Thoracic aorta (tissue), 2 donors: ENCODE data around the gene MCRIP1. TPM values are rescaled to one million over a fixed set of nuclear protein-coding genes. Genes with fewer than 3 reads are reported as not detected.

Source experiments
- ATAC-seq: fragments of 150-250 bp; one replicate; pipeline ENCODE4 v1.8.0; 2017; ENCODE audit warnings: low read depth; ENCODE audit not compliant: insufficient number of reproducible peaks, low FRiP score
- DNase-seq: peaks from one replicate; pipeline ENCODE4 v3.0.0-alpha.2; 2020; ENCODE audit warnings: low spot score
- H3K27ac ChIP-seq, 2 donors: fragments of 200-600 bp; sonication (generic); 1 replicate in 1 of 2; 2 replicates in 1 of 2; pipeline ENCODE4 v1.5.1; 2016; ENCODE audit warnings: mild to moderate bottlenecking in 2 of 2, moderate library complexity in 2 of 2
- H3K27me3 ChIP-seq: fragments of 200-600 bp; sonication (generic); replicated peaks from 2 replicates; pipeline ENCODE4 v1.6.0; 2016; ENCODE audit warnings: mild to moderate bottlenecking; ENCODE audit not compliant: insufficient read depth
- H3K36me3 ChIP-seq: fragments of 200-600 bp; sonication (generic); one replicate; pipeline ENCODE4 v1.5.1; 2016
- H3K4me1 ChIP-seq, 2 donors: fragments of 200-600 bp; sonication (generic); 1 replicate in 1 of 2; 2 replicates in 1 of 2; pipeline versions ENCODE4 v1.5.1 to v1.6.0; 2016; ENCODE audit warnings: low read depth in 2 of 2, mild to moderate bottlenecking in 1 of 2; ENCODE audit not compliant: control insufficient read depth in 1 of 2
- H3K4me3 ChIP-seq: fragments of 200-600 bp; sonication (generic); 2 replicates; pipeline ENCODE4 v1.5.1; 2016; ENCODE audit warnings: mild to moderate bottlenecking
- H3K9me3 ChIP-seq: fragments of 200-600 bp; sonication (generic); 2 replicates; pipeline ENCODE4 v1.5.1; 2016
- total RNA-seq, 2 donors: library from RNA; depleted of rRNA; stranded (reverse); fragments of >200 nt; gene quantifications; one replicate each; pipeline versions ENCODE4 v1.1.0 to v1.2.3, GENCODE V29; 2016
- TF ChIP-seq, protein P1 (sequence below): fragments of 200-600 bp; sonication (generic); IDR thresholded peaks from one replicate; pipeline ENCODE4 v1.5.1; 2019; ENCODE audit warnings: antibody characterized with exemption

MCRIP1 gene
- total RNA-seq, 2 donors from 2014 or later: 57.5 to 116 TPM

- no peak for ATAC-seq
Measured at GRCh38 chr17:81803728-81804558, 29.1 kb downstream of the MCRIP1 start, which contains the start of gene GCGR. Gene GCGR (plus strand): TSS chr17:81804150. CDS start chr17:81809019, 4,869 bp downstream.

GRCh38 chr17:81802856-81803643 is 30.0 kb downstream of the MCRIP1 start:
- Histone ChIP-seq H3K27ac (no peak overlapping the region), H3K4me3 (no peak overlapping the region), H3K27me3 (peaks cover 17% of the 10 kb centered on the region), H3K36me3 (no peaks in the 10 kb centered on the region), H3K9me3 (no peaks in the 10 kb centered on the region), H3K4me1 (peaks cover 0 to 18% of the 10 kb centered on the region in 2 donors)
- ATAC-seq (no peak), DNase-seq (no peak)
- TF ChIP-seq, protein P1, sequence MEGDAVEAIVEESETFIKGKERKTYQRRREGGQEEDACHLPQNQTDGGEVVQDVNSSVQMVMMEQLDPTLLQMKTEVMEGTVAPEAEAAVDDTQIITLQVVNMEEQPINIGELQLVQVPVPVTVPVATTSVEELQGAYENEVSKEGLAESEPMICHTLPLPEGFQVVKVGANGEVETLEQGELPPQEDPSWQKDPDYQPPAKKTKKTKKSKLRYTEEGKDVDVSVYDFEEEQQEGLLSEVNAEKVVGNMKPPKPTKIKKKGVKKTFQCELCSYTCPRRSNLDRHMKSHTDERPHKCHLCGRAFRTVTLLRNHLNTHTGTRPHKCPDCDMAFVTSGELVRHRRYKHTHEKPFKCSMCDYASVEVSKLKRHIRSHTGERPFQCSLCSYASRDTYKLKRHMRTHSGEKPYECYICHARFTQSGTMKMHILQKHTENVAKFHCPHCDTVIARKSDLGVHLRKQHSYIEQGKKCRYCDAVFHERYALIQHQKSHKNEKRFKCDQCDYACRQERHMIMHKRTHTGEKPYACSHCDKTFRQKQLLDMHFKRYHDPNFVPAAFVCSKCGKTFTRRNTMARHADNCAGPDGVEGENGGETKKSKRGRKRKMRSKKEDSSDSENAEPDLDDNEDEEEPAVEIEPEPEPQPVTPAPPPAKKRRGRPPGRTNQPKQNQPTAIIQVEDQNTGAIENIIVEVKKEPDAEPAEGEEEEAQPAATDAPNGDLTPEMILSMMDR: no peak

More at GRCh38 chr17:81803728-81804558, 29.1 kb downstream of the MCRIP1 start, which contains the start of gene GCGR:
- no peak within 1 kb of the TSS for H3K27ac ChIP-seq
- H3K4me3 ChIP-seq: peak within 1 kb of the TSS; percentile 9
- TF ChIP-seq, protein P1: no peak
- DNase-seq: no peak
- H3K36me3 ChIP-seq: no peaks in the 10 kb centered on the region
- peaks cover 0 to 18% of the 10 kb centered on the region in 2 donors for H3K4me1 ChIP-seq
- no peaks in the 10 kb centered on the region for H3K9me3 ChIP-seq
- H3K27me3 ChIP-seq: peaks cover 17% of the 10 kb centered on the region

GRCh38 chr17:81802048-81802758 is 30.9 kb downstream of the MCRIP1 start:
- Histone ChIP-seq H3K36me3 (no peaks in the 10 kb centered on the region), H3K27ac (no peak overlapping the region), H3K9me3 (no peaks in the 10 kb centered on the region), H3K4me3 (no peak overlapping the region), H3K4me1 (peaks cover 0 to 18% of the 10 kb centered on the region in 2 donors), H3K27me3 (peaks cover 17% of the 10 kb centered on the region)
- TF ChIP-seq, protein P1: no peak
- ATAC-seq (no peak), DNase-seq (no peak)

DNA sequence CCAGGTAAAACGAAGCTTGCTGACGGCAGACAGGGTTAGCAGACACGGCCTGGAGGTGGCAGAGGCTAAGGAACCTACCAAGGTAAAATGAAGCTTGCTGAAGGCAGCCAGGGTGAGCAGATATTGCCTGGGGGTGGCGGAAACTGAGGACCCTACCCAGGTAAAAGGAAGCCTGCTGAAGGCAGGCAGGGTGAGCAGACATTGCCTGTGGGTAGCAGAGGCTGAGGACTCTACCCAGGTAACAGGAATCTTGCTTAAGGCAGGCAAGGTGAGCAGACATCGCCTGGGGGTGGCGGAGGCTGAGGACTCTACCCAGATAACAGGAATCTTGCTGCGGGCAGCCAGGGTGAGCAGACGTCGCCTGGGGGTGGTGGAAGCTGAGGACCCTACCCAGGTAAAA is 31.8 kb downstream of the MCRIP1 start:
- H3K27me3 ChIP-seq: peaks cover 17% of the 10 kb centered on the region
- no peak for ATAC-seq

More for the DNA sequence above, 31.8 kb downstream of the MCRIP1 start:
- Histone ChIP-seq H3K4me1 (peaks cover 0 to 18% of the 10 kb centered on the region in 2 donors), H3K9me3 (no peaks in the 10 kb centered on the region), H3K27ac (no peak overlapping the region), H3K36me3 (no peaks in the 10 kb centered on the region), H3K4me3 (no peak overlapping the region)
- TF ChIP-seq, protein P1: no peak
- no peak for DNase-seq
